ENCODE measurements around the gene HOXC11. TPM values are rescaled to one million over a fixed set of nuclear protein-coding genes. Genes with fewer than 3 reads are reported as not detected.

The HOXC11 gene
- total RNA-seq, 2 donors from 2014 or later, result not detected

DNA sequence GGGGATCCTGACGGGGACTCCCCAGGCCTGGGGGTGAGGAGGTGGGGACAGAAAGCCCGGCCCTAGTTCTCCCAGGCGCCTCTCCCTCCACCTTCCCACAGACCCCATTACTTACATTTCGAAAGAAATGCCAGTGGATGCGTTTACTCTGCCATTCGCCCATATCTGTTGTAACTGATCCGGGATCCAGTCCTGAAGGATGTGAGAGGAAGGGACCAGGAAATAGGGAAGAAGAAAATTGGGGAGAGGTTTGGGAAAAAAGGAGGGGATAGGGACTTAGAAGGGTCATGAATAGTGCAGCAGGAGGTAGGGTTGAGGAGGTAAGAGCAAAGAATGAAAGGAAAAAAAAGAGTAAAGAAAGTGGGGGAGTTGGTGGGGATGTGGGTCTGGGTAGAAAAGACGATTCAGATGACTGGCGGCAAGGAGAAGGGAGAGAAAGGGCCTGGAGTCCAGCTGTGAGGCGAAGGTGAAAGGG lies 17.1 kb upstream of the HOXC11 start:
- Histone ChIP-seq H3K4me1 (peaks cover 0 to 26% of the 10 kb centered on the region in 2 donors), H3K27me3 (peaks cover 74 to 85% of the 10 kb centered on the region in 2 donors), H3K27ac (no peak overlapping the region), H3K9me3 (no peaks in the 10 kb centered on the region), H3K36me3 (no peaks in the 10 kb centered on the region), H3K4me3 (no peak overlapping the region)
- no peak for DNase-seq (ENCODE audit: low spot score)
- TF ChIP-seq, protein P1, sequence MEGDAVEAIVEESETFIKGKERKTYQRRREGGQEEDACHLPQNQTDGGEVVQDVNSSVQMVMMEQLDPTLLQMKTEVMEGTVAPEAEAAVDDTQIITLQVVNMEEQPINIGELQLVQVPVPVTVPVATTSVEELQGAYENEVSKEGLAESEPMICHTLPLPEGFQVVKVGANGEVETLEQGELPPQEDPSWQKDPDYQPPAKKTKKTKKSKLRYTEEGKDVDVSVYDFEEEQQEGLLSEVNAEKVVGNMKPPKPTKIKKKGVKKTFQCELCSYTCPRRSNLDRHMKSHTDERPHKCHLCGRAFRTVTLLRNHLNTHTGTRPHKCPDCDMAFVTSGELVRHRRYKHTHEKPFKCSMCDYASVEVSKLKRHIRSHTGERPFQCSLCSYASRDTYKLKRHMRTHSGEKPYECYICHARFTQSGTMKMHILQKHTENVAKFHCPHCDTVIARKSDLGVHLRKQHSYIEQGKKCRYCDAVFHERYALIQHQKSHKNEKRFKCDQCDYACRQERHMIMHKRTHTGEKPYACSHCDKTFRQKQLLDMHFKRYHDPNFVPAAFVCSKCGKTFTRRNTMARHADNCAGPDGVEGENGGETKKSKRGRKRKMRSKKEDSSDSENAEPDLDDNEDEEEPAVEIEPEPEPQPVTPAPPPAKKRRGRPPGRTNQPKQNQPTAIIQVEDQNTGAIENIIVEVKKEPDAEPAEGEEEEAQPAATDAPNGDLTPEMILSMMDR (IDR thresholded peaks at IDR 0.05), result no peak

DNA sequence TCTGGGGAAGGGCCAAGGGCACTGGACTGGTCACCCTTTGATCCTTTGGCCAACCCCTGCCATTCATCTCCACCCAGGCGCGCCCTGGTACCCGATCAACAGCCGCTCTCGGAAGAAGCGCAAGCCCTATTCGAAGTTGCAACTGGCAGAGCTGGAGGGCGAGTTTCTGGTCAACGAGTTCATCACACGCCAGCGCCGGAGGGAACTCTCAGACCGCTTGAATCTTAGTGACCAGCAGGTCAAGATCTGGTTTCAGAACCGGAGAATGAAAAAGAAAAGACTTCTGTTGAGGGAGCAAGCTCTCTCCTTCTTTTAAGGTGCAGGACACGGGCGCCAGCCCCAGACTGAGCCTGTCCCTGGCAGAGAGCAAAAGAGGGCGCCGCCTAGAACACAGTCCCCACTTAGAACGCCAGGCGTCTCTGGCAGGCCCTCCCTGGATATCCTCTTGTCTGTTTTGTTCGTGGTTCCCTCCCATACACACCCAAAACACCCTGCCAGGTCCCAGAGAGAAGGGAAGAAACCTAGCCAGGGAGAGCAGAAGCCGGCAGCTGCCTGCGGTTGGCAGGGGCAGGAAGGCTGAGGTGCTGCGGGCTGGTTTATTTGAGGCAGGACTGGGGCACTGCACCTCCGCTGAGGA lies 16.6 kb upstream of the HOXC11 start:
- Histone ChIP-seq H3K4me1 (peaks cover 0 to 26% of the 10 kb centered on the region in 2 donors), H3K9me3 (no peaks in the 10 kb centered on the region), H3K4me3 (no peak overlapping the region), H3K27ac (no peak overlapping the region), H3K27me3 (peaks cover 74 to 85% of the 10 kb centered on the region in 2 donors), H3K36me3 (no peaks in the 10 kb centered on the region)
- TF ChIP-seq, protein P1 (IDR thresholded peaks at IDR 0.05), result no peak
- no peak for DNase-seq (ENCODE audit: low spot score)

DNA sequence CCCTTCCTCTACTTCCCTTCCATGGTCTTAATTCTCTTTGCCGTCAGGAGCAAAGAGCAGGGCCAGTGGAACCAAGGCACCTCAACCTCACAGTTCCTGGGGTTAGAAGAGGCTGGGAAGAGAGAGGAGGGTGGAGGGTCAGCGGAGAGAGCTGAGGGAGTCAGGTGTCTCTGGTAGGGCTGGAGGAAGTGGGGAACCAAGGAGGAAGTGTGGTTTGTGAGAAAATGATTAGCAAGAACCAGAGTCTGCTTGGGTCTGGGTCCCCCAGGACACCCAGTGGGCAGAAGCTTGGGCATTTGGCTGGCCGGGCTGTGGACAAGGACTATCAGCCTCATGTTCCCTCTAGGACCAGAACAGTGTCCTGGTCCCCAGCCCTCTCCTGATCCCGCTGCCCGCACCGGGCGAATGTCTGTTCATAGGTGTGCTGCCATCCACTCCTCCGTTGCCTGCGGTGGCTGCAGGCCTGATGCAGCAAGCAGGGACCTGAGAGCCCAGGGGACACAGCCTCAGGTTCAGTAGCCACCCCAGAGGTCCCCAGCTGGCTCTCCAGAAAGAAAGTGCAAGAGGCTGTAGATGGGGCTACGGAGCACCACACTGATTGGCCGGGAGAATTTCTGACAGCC lies 15.9 kb upstream of the HOXC11 start:
- TF ChIP-seq, protein P1 (IDR thresholded peaks at IDR 0.05), result no peak
- Histone ChIP-seq H3K4me1 (peaks cover 0 to 22% of the 10 kb centered on the region in 2 donors), H3K9me3 (no peaks in the 10 kb centered on the region), H3K4me3 (no peak overlapping the region), H3K36me3 (no peaks in the 10 kb centered on the region), H3K27me3 (peaks cover 76 to 85% of the 10 kb centered on the region in 2 donors), H3K27ac (no peak overlapping the region)
- no peak for DNase-seq (ENCODE audit: low spot score)

DNA sequence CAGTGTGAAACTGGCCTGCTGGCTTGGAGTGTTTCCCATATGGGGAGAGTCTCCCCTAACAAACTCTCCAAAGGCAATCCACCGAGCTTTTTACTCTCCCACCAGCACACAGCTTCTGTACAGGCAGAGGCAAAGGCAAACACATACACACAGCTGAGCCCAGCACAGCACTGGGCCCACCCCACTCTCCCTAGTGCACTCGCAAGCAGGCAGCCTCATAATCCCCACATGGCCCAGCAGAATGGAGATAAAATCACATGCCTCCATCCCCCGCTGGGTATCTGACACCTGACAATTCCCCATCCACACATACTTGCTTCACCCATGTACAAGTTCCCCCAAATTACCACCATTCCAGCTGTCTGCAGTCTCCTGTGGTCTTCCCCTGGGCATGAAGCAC lies 14.8 kb upstream of the HOXC11 start:
- no peak for DNase-seq (ENCODE audit: low spot score)
- H3K9me3 ChIP-seq, result no peaks in the 10 kb centered on the region
- TF ChIP-seq, protein P1 (IDR thresholded peaks at IDR 0.05), result no peak
- H3K27me3 ChIP-seq, result peaks cover 73 to 82% of the 10 kb centered on the region in 2 donors
- H3K27ac ChIP-seq, result no peak overlapping the region
- peaks cover 0 to 21% of the 10 kb centered on the region in 2 donors for H3K4me1 ChIP-seq
- H3K4me3 ChIP-seq, result no peak overlapping the region
- no peaks in the 10 kb centered on the region for H3K36me3 ChIP-seq

DNA sequence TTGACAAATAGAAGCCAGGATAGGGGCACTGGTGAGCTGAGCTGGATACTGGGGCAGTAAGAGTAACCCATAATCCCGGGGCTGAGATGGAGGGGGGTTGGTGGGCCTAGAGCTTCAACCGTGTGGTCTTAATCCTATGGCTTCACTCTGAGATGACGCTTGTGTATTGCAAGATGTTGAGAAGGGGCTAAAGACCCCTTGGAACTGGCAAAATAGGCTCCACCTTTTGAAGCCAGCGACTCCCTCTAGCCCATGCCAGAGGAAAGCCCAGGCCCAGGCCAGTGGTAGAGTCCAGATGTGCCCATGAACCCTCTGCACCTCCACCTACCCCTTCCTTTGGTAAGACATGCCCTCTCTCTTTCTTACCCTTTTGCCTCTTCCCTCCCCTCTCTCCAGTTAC lies 13.6 kb upstream of the HOXC11 start:
- Histone ChIP-seq H3K27me3 (peaks cover 75 to 83% of the 10 kb centered on the region in 2 donors), H3K9me3 (no peaks in the 10 kb centered on the region), H3K4me1 (peaks cover 0 to 21% of the 10 kb centered on the region in 2 donors), H3K27ac (no peak overlapping the region), H3K36me3 (no peaks in the 10 kb centered on the region), H3K4me3 (no peak overlapping the region)
- no peak for DNase-seq (ENCODE audit: low spot score)
- TF ChIP-seq, protein P1 (IDR thresholded peaks at IDR 0.05), result no peak

All from right atrium auricular region (tissue), 2 donors.